HepG2 (cell line): ENCODE results near the gene SVBP. TPM values are rescaled to one million over a fixed set of nuclear protein-coding genes. Genes with fewer than 3 reads are reported as not detected.

Experiments used
- ASH2L ChIP-seq: fragments of 300-600, 200-600 bp; sonication (generic); IDR thresholded peaks from 2 replicates; pipeline ENCODE4 v1.7.0; 2017; ENCODE audit warnings: low read depth, mild to moderate bottlenecking, moderate library complexity, mixed read lengths, low read length; ENCODE audit not compliant: insufficient read length
- BORCS8-MEF2B ChIP-seq: sonication (generic); formaldehyde crosslinking; IDR thresholded peaks from 2 replicates; pipeline ENCODE4 v1.8.0; 2022; ENCODE audit warnings: mild to moderate bottlenecking, missing genetic modification reagents
- BRD4 ChIP-seq: sonication (generic); formaldehyde crosslinking; IDR thresholded peaks from 2 replicates; pipeline ENCODE4 v1.4.0; 2020; ENCODE audit warnings: missing genetic modification reagents
- GATAD1 ChIP-seq: IDR thresholded peaks from 2 replicates; pipeline ENCODE4 v1.6.1; 2016; ENCODE audit warnings: missing genetic modification reagents, missing compliant biosample characterization
- GATAD2A ChIP-seq: IDR thresholded peaks from 2 replicates; pipeline ENCODE4 v1.6.1; 2016
- HNRNPLL ChIP-seq: fragments of 200-400 bp; formaldehyde crosslinking; IDR thresholded peaks from 2 replicates; pipeline ENCODE4 v1.6.1; 2017; ENCODE audit warnings: mild to moderate bottlenecking, low read depth, low read length; ENCODE audit not compliant: poor library complexity, severe bottlenecking
- IRF2 ChIP-seq: IDR thresholded peaks from 2 replicates; pipeline ENCODE4 v1.6.1; 2018; ENCODE audit warnings: missing genetic modification reagents, missing compliant biosample characterization
- JUN ChIP-seq: sonication (generic); formaldehyde crosslinking; IDR thresholded peaks from 2 replicates; pipeline ENCODE4 v1.4.0; 2020; ENCODE audit warnings: mild to moderate bottlenecking, missing genetic modification reagents
- NFATC3 ChIP-seq: sonication (generic); formaldehyde crosslinking; IDR thresholded peaks from 2 replicates; pipeline ENCODE4 v1.5.1; 2020; ENCODE audit warnings: mild to moderate bottlenecking, missing genetic modification reagents
- NFKB2 ChIP-seq: sonication (generic); formaldehyde crosslinking; IDR thresholded peaks from 2 replicates; pipeline ENCODE4 v1.4.0; 2020; ENCODE audit warnings: missing genetic modification reagents, borderline replicate concordance
- PHF8 ChIP-seq: sonication (generic); formaldehyde crosslinking; IDR thresholded peaks from 2 replicates; pipeline ENCODE4 v1.5.0; 2020; ENCODE audit warnings: missing genetic modification reagents
- POLR2A ChIP-seq, 2 experiments: IDR thresholded peaks; 2 replicates each; pipeline ENCODE4 v1.6.1; 2011; ENCODE audit warnings: low read depth in 2 of 2, low read length in 2 of 2, mild to moderate bottlenecking in 1 of 2, moderate library complexity in 1 of 2; ENCODE audit not compliant: insufficient read depth in 1 of 2
- SAP130 ChIP-seq: IDR thresholded peaks from 2 replicates; pipeline ENCODE4 v1.6.1; 2016; ENCODE audit warnings: low read depth
- SIN3A ChIP-seq: IDR thresholded peaks from 2 replicates; pipeline ENCODE4 v1.6.1; 2011; ENCODE audit warnings: low read depth, mild to moderate bottlenecking, control low read depth, low read length, borderline replicate concordance
- TEAD2 ChIP-seq: sonication (generic); formaldehyde crosslinking; IDR thresholded peaks from 2 replicates; pipeline ENCODE4 v1.9.0; 2021; ENCODE audit warnings: missing genetic modification reagents
- TSC22D2 ChIP-seq: sonication (generic); formaldehyde crosslinking; IDR thresholded peaks from 2 replicates; pipeline ENCODE4 v1.5.1; 2020; ENCODE audit warnings: missing genetic modification reagents, mild to moderate bottlenecking, borderline replicate concordance
- ZNF136 ChIP-seq: sonication (generic); formaldehyde crosslinking; IDR thresholded peaks from 2 replicates; pipeline ENCODE4 v1.8.1; 2022; ENCODE audit warnings: low read depth, mild to moderate bottlenecking, moderate library complexity, missing genetic modification reagents
- ZNF205 ChIP-seq: IDR thresholded peaks from 2 replicates; pipeline ENCODE4 v1.6.1; 2018; ENCODE audit warnings: missing biosample characterization, missing genetic modification reagents
- ZNF331 ChIP-seq: sonication (generic); formaldehyde crosslinking; IDR thresholded peaks from 2 replicates; pipeline ENCODE4 v1.4.0; 2020; ENCODE audit warnings: missing genetic modification reagents
- ZNF547 ChIP-seq: sonication (generic); formaldehyde crosslinking; IDR thresholded peaks from 2 replicates; pipeline ENCODE4 v1.5.1; 2020; ENCODE audit warnings: mild to moderate bottlenecking, missing genetic modification reagents
- ZNF564 ChIP-seq: sonication (generic); formaldehyde crosslinking; IDR thresholded peaks from 2 replicates; pipeline ENCODE4 v1.8.1; 2023; ENCODE audit warnings: mild to moderate bottlenecking, missing genetic modification reagents
- ZSCAN12 ChIP-seq: sonication (generic); formaldehyde crosslinking; IDR thresholded peaks from 2 replicates; pipeline ENCODE4 v1.9.0; 2021; ENCODE audit warnings: mild to moderate bottlenecking, missing genetic modification reagents
- ZSCAN21 ChIP-seq: sonication (generic); formaldehyde crosslinking; IDR thresholded peaks from 2 replicates; pipeline ENCODE4 v1.8.0; 2022; ENCODE audit warnings: mild to moderate bottlenecking, missing genetic modification reagents, moderate library complexity, borderline replicate concordance
- polyA plus RNA-seq, 8 experiments: library from polyadenylated mRNA; depleted of rRNA in 3 of 8; stranded (reverse) in 7 of 8; unstranded in 1 of 8; fragments of >200 nt; fragmentation: Illumina TruSeq in 4 of 8; extraction: Trizol in 4 of 8; gene quantifications; 2 replicates each; pipeline versions ENCODE4 v1.2.1 to v1.2.3, GENCODE V29; 2011 to 2016; ENCODE audit warnings: low read depth in 4 of 8, missing spikeins in 1 of 8, mixed read lengths in 1 of 8; ENCODE audit not compliant: insufficient read depth in 1 of 8
- total RNA-seq, 5 experiments: library from RNA; depleted of rRNA; stranded (reverse); fragments of >200 nt; fragmentation: Illumina TruSeq; extraction: Trizol; gene quantifications; 2 replicates each; pipeline ENCODE4 v1.2.3, GENCODE V29; 2016; ENCODE audit warnings: low read depth in 1 of 5
- TF ChIP-seq, protein P1 (sequence below): IDR thresholded peaks from 2 replicates; pipeline ENCODE4 v1.6.1; 2018; ENCODE audit warnings: missing genetic modification reagents, mild to moderate bottlenecking, missing compliant biosample characterization
- TF ChIP-seq, protein P2 (sequence below): sonication (generic); formaldehyde crosslinking; IDR thresholded peaks from 2 replicates; pipeline ENCODE4 v1.5.0; 2020; ENCODE audit warnings: mild to moderate bottlenecking, missing genetic modification reagents
- TF ChIP-seq, protein P3 (sequence below): IDR thresholded peaks from 2 replicates; pipeline ENCODE4 v1.6.1; 2012; ENCODE audit warnings: inconsistent platforms
- TF ChIP-seq, protein P4 (sequence below): sonication (generic); formaldehyde crosslinking; IDR thresholded peaks from 2 replicates; pipeline ENCODE4 v1.8.1; 2023; ENCODE audit warnings: mild to moderate bottlenecking, missing genetic modification reagents

Gene SVBP
- total and polyA plus RNA-seq, 2 of the 13 experiments (the other 11 are each of a cell fraction or from before 2014, with no cell fraction given): 28.8 to 48.2 TPM

DNA sequence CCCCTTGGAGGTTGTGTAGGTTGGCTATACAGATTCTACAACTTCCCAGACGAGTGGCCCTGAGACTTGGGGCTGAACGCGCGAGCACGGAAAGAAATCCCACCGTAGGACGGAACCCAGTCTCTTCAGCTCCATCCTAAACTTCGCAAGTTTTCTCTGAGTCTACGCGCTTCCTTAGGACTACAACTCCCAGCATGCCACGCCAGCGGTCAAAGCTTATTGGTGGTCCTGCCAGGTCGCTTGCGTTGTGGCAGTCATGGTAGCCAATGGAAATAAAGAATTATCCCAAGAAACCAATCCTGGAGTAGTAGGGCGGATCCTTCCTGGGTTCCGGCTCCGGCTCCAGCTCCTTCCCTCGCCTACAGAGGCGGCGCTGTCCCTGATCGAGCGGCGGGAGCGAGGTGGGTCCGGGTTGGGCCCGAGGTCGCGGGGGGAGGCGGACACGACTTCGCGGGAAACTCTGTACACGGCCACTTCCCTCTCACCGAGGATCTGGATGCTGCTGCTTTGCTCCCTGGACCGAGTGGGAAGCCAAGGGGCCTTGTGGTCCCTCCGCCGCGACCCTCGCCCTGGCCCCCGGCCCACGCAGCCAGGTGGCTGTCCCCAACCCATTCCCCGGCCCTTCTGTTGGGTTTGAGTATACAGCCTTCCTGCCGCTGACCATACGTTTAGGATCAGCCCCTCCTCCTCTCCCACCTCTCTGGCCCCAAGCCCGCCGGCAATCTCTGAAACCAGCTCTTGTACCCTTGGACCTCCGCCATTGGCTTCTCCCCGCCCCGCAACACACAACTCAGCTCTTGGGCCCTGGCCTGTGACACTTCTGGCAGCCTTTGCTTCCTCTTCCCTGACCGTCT, 29.3 kb upstream of the SVBP start, which contains the start of gene ZNF691 (continued):
- no peak for TF ChIP-seq ZSCAN12
- TF ChIP-seq NFATC3 (CRISPR knock-in tag): 0 out of 2 replicates have a peak, but pooled peaks have one; percentile 76
- TF ChIP-seq JUN (CRISPR knock-in tag): no peak
- no peak for TF ChIP-seq ZNF564 (CRISPR knock-in tag)
- TF ChIP-seq, protein P1, sequence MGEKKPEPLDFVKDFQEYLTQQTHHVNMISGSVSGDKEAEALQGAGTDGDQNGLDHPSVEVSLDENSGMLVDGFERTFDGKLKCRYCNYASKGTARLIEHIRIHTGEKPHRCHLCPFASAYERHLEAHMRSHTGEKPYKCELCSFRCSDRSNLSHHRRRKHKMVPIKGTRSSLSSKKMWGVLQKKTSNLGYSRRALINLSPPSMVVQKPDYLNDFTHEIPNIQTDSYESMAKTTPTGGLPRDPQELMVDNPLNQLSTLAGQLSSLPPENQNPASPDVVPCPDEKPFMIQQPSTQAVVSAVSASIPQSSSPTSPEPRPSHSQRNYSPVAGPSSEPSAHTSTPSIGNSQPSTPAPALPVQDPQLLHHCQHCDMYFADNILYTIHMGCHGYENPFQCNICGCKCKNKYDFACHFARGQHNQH (CRISPR knock-in tag): peak; percentile 54; the same call in 1 of the 2 replicates
- TF ChIP-seq BORCS8-MEF2B (CRISPR knock-in tag): peak; percentile 57; the same call in 1 of the 2 replicates
- peak; percentile 64 for TF ChIP-seq ASH2L
- TF ChIP-seq POLR2A (IDR thresholded peaks at IDR 0.05; ENCODE audit: insufficient read depth in 1 of 2, low read depth in 2 of 2, low read length in 2 of 2): peak; percentile 80 to 85
- TF ChIP-seq SAP130 (CRISPR knock-in tag): peak; percentile 83
- TF ChIP-seq, protein P2, sequence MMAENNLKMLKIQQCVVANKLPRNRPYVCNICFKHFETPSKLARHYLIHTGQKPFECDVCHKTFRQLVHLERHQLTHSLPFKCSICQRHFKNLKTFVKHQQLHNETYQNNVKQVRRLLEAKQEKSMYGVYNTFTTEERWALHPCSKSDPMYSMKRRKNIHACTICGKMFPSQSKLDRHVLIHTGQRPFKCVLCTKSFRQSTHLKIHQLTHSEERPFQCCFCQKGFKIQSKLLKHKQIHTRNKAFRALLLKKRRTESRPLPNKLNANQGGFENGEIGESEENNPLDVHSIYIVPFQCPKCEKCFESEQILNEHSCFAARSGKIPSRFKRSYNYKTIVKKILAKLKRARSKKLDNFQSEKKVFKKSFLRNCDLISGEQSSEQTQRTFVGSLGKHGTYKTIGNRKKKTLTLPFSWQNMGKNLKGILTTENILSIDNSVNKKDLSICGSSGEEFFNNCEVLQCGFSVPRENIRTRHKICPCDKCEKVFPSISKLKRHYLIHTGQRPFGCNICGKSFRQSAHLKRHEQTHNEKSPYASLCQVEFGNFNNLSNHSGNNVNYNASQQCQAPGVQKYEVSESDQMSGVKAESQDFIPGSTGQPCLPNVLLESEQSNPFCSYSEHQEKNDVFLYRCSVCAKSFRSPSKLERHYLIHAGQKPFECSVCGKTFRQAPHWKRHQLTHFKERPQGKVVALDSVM (CRISPR knock-in tag): no peak
- TF ChIP-seq ZNF205 (CRISPR knock-in tag): 0 out of 2 replicates have a peak, but pooled peaks have one; percentile 27
- TF ChIP-seq GATAD1 (CRISPR knock-in tag): peak; percentile 73
- no peak for TF ChIP-seq GATAD2A (CRISPR knock-in tag)
- TF ChIP-seq, protein P3, sequence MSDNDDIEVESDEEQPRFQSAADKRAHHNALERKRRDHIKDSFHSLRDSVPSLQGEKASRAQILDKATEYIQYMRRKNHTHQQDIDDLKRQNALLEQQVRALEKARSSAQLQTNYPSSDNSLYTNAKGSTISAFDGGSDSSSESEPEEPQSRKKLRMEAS: peak; percentile 74
- TF ChIP-seq ZNF136: no peak
- peak; percentile 24; the same call in 1 of the 2 replicates for TF ChIP-seq BRD4
- peak; percentile 83; the same call in 1 of the 2 replicates for TF ChIP-seq NFKB2 (CRISPR knock-in tag)
- TF ChIP-seq TEAD2 (CRISPR knock-in tag): no peak
- peak; percentile 79; the same call in 1 of the 2 replicates for TF ChIP-seq ZSCAN21 (CRISPR knock-in tag)
- peak; percentile 74; the same call in 1 of the 2 replicates for TF ChIP-seq TSC22D2
- TF ChIP-seq SIN3A: peak; percentile 15; the same call in 1 of the 2 replicates
- TF ChIP-seq ZNF331 (CRISPR knock-in tag): 0 out of 2 replicates have a peak, but pooled peaks have one; percentile 19
- 0 out of 2 replicates have a peak, but pooled peaks have one; percentile 60 for TF ChIP-seq ZNF547 (CRISPR knock-in tag)
- peak; percentile 95 for TF ChIP-seq PHF8 (CRISPR knock-in tag)
- TF ChIP-seq IRF2 (CRISPR knock-in tag): peak; percentile 53; the same call in 1 of the 2 replicates
- TF ChIP-seq, protein P4, sequence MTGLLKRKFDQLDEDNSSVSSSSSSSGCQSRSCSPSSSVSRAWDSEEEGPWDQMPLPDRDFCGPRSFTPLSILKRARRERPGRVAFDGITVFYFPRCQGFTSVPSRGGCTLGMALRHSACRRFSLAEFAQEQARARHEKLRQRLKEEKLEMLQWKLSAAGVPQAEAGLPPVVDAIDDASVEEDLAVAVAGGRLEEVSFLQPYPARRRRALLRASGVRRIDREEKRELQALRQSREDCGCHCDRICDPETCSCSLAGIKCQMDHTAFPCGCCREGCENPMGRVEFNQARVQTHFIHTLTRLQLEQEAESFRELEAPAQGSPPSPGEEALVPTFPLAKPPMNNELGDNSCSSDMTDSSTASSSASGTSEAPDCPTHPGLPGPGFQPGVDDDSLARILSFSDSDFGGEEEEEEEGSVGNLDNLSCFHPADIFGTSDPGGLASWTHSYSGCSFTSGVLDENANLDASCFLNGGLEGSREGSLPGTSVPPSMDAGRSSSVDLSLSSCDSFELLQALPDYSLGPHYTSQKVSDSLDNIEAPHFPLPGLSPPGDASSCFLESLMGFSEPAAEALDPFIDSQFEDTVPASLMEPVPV (CRISPR knock-in tag): peak; percentile 52
- peak; percentile 36 for TF ChIP-seq HNRNPLL
